ENCODE data around the gene DTNBP1. TPM values are rescaled to one million over a fixed set of nuclear protein-coding genes. Genes with fewer than 3 reads are reported as not detected.

Gene DTNBP1
- total and polyA plus RNA-seq, 2 of the 8 experiments (the other 6 are each of a cell fraction or from before 2014, with no cell fraction given) = 13.5 to 22.1 TPM

- FAIRE-seq (no peak), DNase-seq (ENCODE audit: low read depth in 1 of 2, low spot score in 2 of 2) (no peak)
- H3K79me1 ChIP-seq (ENCODE audit: low read depth, low read length) = peaks cover 24% of the 10 kb centered on the region
- H3K36me3 ChIP-seq (ENCODE audit: control insufficient read depth in 2 of 4, insufficient read depth in 4 of 4, low read length in 3 of 4) = peaks cover 56 to 86% (median 66%) of the 10 kb centered on the region in 4 experiments
- H2AK5ac ChIP-seq (ENCODE audit: low read depth, low read length) = no peak overlapping the region
- no peak overlapping the region for H2AFZ ChIP-seq (ENCODE audit: low read length)
- no peaks in the 10 kb centered on the region; a peak in 1 of 4 replicates for H3K9me3 ChIP-seq (ENCODE audit: insufficient read depth in 2 of 2, low read depth in 1 of 2, low read length in 1 of 2)
- H3K4me2 ChIP-seq (ENCODE audit: insufficient read depth in 1 of 2, low read depth in 2 of 2, low read length in 2 of 2) = no peak overlapping the region
- H2BK120ac ChIP-seq (replicated peaks; ENCODE audit: low read depth, low read length) = no peak overlapping the region
- H4K91ac ChIP-seq (replicated peaks; ENCODE audit: insufficient read length, low read length) = no peak overlapping the region
- H3K9ac ChIP-seq (replicated peaks in 1 of 4; ENCODE audit: extremely low read depth in 1 of 4, low read depth in 3 of 4, low read length in 3 of 4) = no peak overlapping the region
- no peaks in the 10 kb centered on the region; a peak in 2 of 7 replicates for H3K27me3 ChIP-seq (replicated peaks in 1 of 4; ENCODE audit: control insufficient read depth in 3 of 4, extremely low read depth in 1 of 4, insufficient read depth in 3 of 4, low read length in 3 of 4)
- H3K4me1 ChIP-seq (replicated peaks in 1 of 4; ENCODE audit: control insufficient read depth in 3 of 4, insufficient read depth in 4 of 4, low read length in 3 of 4) = peaks cover 1 to 7% (median 5%) of the 10 kb centered on the region in 4 experiments; a peak in 5 of 7 replicates
- no peak overlapping the region for H3K27ac ChIP-seq (ENCODE audit: low read depth, low read length)
- H3K56ac ChIP-seq (replicated peaks; ENCODE audit: insufficient read length, low read depth, low read length) = no peak overlapping the region
- H2BK20ac ChIP-seq (ENCODE audit: low read length) = 0 out of 2 replicates have a peak overlapping the region, but pooled peaks have one; percentile 10
- H4K8ac ChIP-seq (ENCODE audit: extremely low read depth, insufficient read depth, low read length) = no peak overlapping the region
- H3K14ac ChIP-seq (ENCODE audit: insufficient read length) = no peak overlapping the region
- POLR2A ChIA-PET (ENCODE audit: partially characterized antibody) = no interaction called here
- WGBS, 2 experiments (ENCODE audit: extremely low coverage in 1 of 2, insufficient coverage in 1 of 2, insufficient read length in 1 of 2, insufficient replicate concordance in 2 of 2, low coverage in 1 of 2, low lambda C conversion rate in 2 of 2, missing lambda C conversion rate in 1 of 2) = 90% methylated on average over 12 of the region's 12 CpGs; no CpG with 5 or more reads in 1 of the 2 experiments
- CTCF ChIA-PET (ENCODE audit: partially characterized antibody) = no interaction called here
- no peaks in the 10 kb centered on the region for H3K23me2 ChIP-seq (ENCODE audit: low read depth, low read length)
- H3K23ac ChIP-seq (ENCODE audit: insufficient read length) = no peak overlapping the region
- no peak overlapping the region for H2BK12ac ChIP-seq (ENCODE audit: low read depth, low read length)
- peak overlapping the region; percentile 18; the same call in 1 of the 2 replicates for H2BK5ac ChIP-seq (ENCODE audit: low read depth, low read length)
- H3K4ac ChIP-seq (replicated peaks; ENCODE audit: insufficient read length, low read depth, low read length) = no peak overlapping the region
- H4K5ac ChIP-seq (ENCODE audit: insufficient read length, low read depth, low read length) = no peak overlapping the region
- peaks cover 54 to 55% of the 10 kb centered on the region in 2 experiments for H4K20me1 ChIP-seq (replicated peaks in 1 of 2; ENCODE audit: control insufficient read depth in 1 of 2, insufficient read depth in 2 of 2, low read length in 2 of 2)
- no peak overlapping the region for H2BK15ac ChIP-seq (ENCODE audit: low read length)
- TF ChIP-seq POLR2A (IDR thresholded peaks at IDR 0.05; ENCODE audit: control extremely low read depth in 1 of 2, low read depth in 2 of 2, low read length in 2 of 2) = peak in 1 of 2 experiments; percentile 49; a peak in 1 of 3 replicates
- TF ChIP-seq EGR1 (IDR thresholded peaks at IDR 0.05; ENCODE audit: borderline replicate concordance, low read depth, low read length) = no peak
- H3K79me2 ChIP-seq (ENCODE audit: control insufficient read depth in 1 of 2, insufficient read depth in 2 of 2, low read length in 2 of 2) = peaks cover 0 to 96% of the 10 kb centered on the region in 2 experiments; a peak in 3 of 4 replicates
- no peak overlapping the region for H3K4me3 ChIP-seq (ENCODE audit: extremely low read depth in 1 of 4, insufficient read depth in 2 of 4, low read depth in 3 of 4, low read length in 4 of 4)
- no peak overlapping the region for H3K18ac ChIP-seq (ENCODE audit: extremely low read depth, low read length)
These were observed 164.2 kb downstream of the DTNBP1 start for GRCh38 chr6:15498640-15499039.
